ENCODE data around the gene USP3. TPM values are rescaled to one million over a fixed set of nuclear protein-coding genes. Genes with fewer than 3 reads are reported as not detected.

USP3 gene
- polyA plus RNA-seq, 1 donor (not counting 4 experiments of a cell fraction or from before 2014, with no cell fraction given): 16.2 TPM

DNA sequence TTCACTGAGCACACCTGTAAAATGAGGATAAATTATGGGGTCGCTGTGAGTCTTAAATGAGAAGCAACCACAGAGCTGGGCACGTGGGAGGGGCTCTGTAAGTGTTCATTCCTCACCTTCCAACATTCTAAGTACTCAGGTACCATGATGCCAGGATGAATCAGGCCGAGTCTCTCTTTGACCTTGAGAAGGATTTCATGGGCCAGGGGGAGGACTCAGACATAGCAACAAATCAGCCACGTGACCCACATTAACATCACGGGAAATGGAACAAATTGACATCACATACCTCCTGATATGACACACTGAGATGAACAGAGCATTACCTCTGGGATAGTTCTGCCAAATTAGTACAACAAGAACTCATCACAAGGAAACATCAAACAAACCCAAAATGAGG lies 35.2 kb upstream of the USP3 start:
- H3K9ac ChIP-seq (ENCODE audit: control insufficient read depth, extremely low read depth, insufficient read depth, low read length): no peak overlapping the region
- no peaks in the 10 kb centered on the region for H4K20me1 ChIP-seq (ENCODE audit: control insufficient read depth, extremely low read depth, insufficient read depth, low read length)
- no peaks in the 10 kb centered on the region for H3K79me2 ChIP-seq (ENCODE audit: control insufficient read depth, insufficient read depth, low read length)
- H3K27me3 ChIP-seq (ENCODE audit: control insufficient read depth, extremely low read depth, insufficient read depth, low read length): peaks cover 3% of the 10 kb centered on the region
- no peaks in the 10 kb centered on the region for H3K36me3 ChIP-seq (ENCODE audit: control insufficient read depth in 2 of 2, extremely low read depth in 1 of 2, insufficient read depth in 2 of 2, low read length in 2 of 2)
- H3K9me1 ChIP-seq (ENCODE audit: control insufficient read depth, extremely low read depth, insufficient read depth, low read length): no peaks in the 10 kb centered on the region
- H3K4me3 ChIP-seq (ENCODE audit: control insufficient read depth in 2 of 3, extremely low read depth in 1 of 3, insufficient read depth in 2 of 3, low read depth in 1 of 3, low read length in 3 of 3): no peak overlapping the region
- H3K4me1 ChIP-seq (ENCODE audit: control insufficient read depth, extremely low read depth, insufficient read depth, low read length): no peaks in the 10 kb centered on the region
- DNase-seq (ENCODE audit: low read depth, low spot score): no peak
- no peak overlapping the region for H3K4me2 ChIP-seq (ENCODE audit: control insufficient read depth, extremely low read depth, insufficient read depth, low read depth, low read length)
- no peak for FAIRE-seq
- TF ChIP-seq EZH2 (IDR thresholded peaks at IDR 0.05; ENCODE audit: low read length): no peak
- TF ChIP-seq, protein P1, sequence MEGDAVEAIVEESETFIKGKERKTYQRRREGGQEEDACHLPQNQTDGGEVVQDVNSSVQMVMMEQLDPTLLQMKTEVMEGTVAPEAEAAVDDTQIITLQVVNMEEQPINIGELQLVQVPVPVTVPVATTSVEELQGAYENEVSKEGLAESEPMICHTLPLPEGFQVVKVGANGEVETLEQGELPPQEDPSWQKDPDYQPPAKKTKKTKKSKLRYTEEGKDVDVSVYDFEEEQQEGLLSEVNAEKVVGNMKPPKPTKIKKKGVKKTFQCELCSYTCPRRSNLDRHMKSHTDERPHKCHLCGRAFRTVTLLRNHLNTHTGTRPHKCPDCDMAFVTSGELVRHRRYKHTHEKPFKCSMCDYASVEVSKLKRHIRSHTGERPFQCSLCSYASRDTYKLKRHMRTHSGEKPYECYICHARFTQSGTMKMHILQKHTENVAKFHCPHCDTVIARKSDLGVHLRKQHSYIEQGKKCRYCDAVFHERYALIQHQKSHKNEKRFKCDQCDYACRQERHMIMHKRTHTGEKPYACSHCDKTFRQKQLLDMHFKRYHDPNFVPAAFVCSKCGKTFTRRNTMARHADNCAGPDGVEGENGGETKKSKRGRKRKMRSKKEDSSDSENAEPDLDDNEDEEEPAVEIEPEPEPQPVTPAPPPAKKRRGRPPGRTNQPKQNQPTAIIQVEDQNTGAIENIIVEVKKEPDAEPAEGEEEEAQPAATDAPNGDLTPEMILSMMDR (optimal IDR thresholded peaks at IDR 0.05 in 1 of 3, IDR thresholded peaks at IDR 0.05 in 1 of 3, conservative IDR thresholded peaks at IDR 0.05 in 1 of 3; ENCODE audit: extremely low read depth in 1 of 3, insufficient read depth in 2 of 3, low read length in 3 of 3): no peak
- no peak overlapping the region for H2AFZ ChIP-seq (ENCODE audit: control insufficient read depth, low read length)
- dilution Hi-C loops (cut with MboI; ENCODE audit: extremely low pct_ligation_motif_present, low sequenced_read_pairs): no loop called here
- no peak overlapping the region for H3K27ac ChIP-seq (ENCODE audit: control insufficient read depth, insufficient read depth, low read length)
- no peaks in the 10 kb centered on the region for H3K9me3 ChIP-seq (ENCODE audit: control insufficient read depth, low read depth, low read length)

DNA sequence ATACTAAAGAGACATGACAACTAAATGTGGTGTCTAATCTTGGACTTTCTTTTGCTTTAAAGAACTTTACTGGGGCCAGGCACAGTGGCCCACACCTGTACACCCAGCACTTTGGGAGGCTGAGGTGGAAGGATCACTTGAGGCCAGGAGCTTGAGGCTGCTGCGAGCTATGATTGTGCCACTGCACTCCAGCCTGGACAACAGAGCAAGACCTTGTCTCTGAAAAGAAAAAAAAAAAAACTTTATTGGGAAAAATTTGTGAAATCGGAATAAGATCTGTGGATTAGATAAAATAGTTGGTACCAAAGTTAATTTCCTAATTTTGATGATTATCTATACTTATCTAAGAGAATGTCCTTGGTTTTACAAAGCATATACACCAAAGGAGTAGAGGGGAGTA lies 34.4 kb upstream of the USP3 start:
- H3K9me3 ChIP-seq (ENCODE audit: control insufficient read depth, low read depth, low read length): no peaks in the 10 kb centered on the region
- no peaks in the 10 kb centered on the region for H3K9me1 ChIP-seq (ENCODE audit: control insufficient read depth, extremely low read depth, insufficient read depth, low read length)
- no peak overlapping the region for H2AFZ ChIP-seq (ENCODE audit: control insufficient read depth, low read length)

More for the DNA sequence above, 34.4 kb upstream of the USP3 start:
- no peaks in the 10 kb centered on the region for H4K20me1 ChIP-seq (ENCODE audit: control insufficient read depth, extremely low read depth, insufficient read depth, low read length)
- H3K4me3 ChIP-seq (ENCODE audit: control insufficient read depth in 2 of 3, extremely low read depth in 1 of 3, insufficient read depth in 2 of 3, low read depth in 1 of 3, low read length in 3 of 3): no peak overlapping the region
- dilution Hi-C loops (cut with MboI; ENCODE audit: extremely low pct_ligation_motif_present, low sequenced_read_pairs): no loop called here
- H3K4me1 ChIP-seq (ENCODE audit: control insufficient read depth, extremely low read depth, insufficient read depth, low read length): peaks cover under 1% of the 10 kb centered on the region
- no peak overlapping the region for H3K9ac ChIP-seq (ENCODE audit: control insufficient read depth, extremely low read depth, insufficient read depth, low read length)
- FAIRE-seq (no peak), DNase-seq (ENCODE audit: low read depth, low spot score) (no peak)
- H3K36me3 ChIP-seq (ENCODE audit: control insufficient read depth in 2 of 2, extremely low read depth in 1 of 2, insufficient read depth in 2 of 2, low read length in 2 of 2): no peaks in the 10 kb centered on the region
- no peaks in the 10 kb centered on the region for H3K79me2 ChIP-seq (ENCODE audit: control insufficient read depth, insufficient read depth, low read length)
- H3K4me2 ChIP-seq (ENCODE audit: control insufficient read depth, extremely low read depth, insufficient read depth, low read depth, low read length): no peak overlapping the region
- peaks cover 3% of the 10 kb centered on the region for H3K27me3 ChIP-seq (ENCODE audit: control insufficient read depth, extremely low read depth, insufficient read depth, low read length)
- no peak for TF ChIP-seq EZH2 (IDR thresholded peaks at IDR 0.05; ENCODE audit: low read length)
- TF ChIP-seq, protein P1 (optimal IDR thresholded peaks at IDR 0.05 in 1 of 3, IDR thresholded peaks at IDR 0.05 in 1 of 3, conservative IDR thresholded peaks at IDR 0.05 in 1 of 3; ENCODE audit: extremely low read depth in 1 of 3, insufficient read depth in 2 of 3, low read length in 3 of 3): no peak
- H3K27ac ChIP-seq (ENCODE audit: control insufficient read depth, insufficient read depth, low read length): no peak overlapping the region

Measured in keratinocyte (primary cell).